K562 (cell line): ENCODE data around the gene OSBPL10. TPM values are rescaled to one million over a fixed set of nuclear protein-coding genes. Genes with fewer than 3 reads are reported as not detected.

Source experiments
- ATAC-seq: fragments of 200-7000 bp; cut with Tn5 transposase; 3 replicates; pipeline ENCODE4 v1.9.1; 2020; ENCODE audit warnings: moderate library complexity
- BruUV-seq: library from RNA; stranded (reverse); fragments of 400-500 nt; replicated peaks from 2 replicates; lab custom pipeline; 2021; lab: Mats Ljungman, UMichigan
- CTCF ChIA-PET: fragments of 300-600 bp; formaldehyde crosslinking; extraction: SDS; loops from one replicate; lab custom pipeline; 2021; ENCODE audit warnings: low intra/inter-chr PET ratio; lab: Yijun Ruan, JAX
- POLR2A ChIA-PET: fragments of 300-600, 350-650 bp; sonication (Branson Sonifier 250); formaldehyde crosslinking; extraction: SDS; loops from one replicate; lab custom pipeline; 2021; ENCODE audit warnings: antibody characterized with exemption, inconsistent platforms; lab: Yijun Ruan, JAX
- DNase-seq, 4 experiments: peaks; one replicate each; pipeline versions ENCODE4 v3.0.0 to v3.0.0-alpha.2; 2011 to 2018; ENCODE audit warnings: low spot score in 3 of 4, mixed read lengths in 3 of 4; ENCODE audit errors: extremely low read depth in 1 of 4
- FAIRE-seq: peaks from 2 replicates; lab custom pipeline; 2011; peaks lifted over from hg19 to GRCh38; lab: Jason Lieb, UNC
- H2AFZ ChIP-seq: 2 replicates; pipeline ENCODE4 v1.6.0; 2011; ENCODE audit warnings: low read depth, low read length, control low read depth, inconsistent platforms
- H3K27ac ChIP-seq: fragments of 200-600 bp; 3 replicates; pipeline ENCODE4 v1.8.0; 2011; ENCODE audit warnings: low read depth, mild to moderate bottlenecking, control low read depth, inconsistent platforms, low read length, moderate library complexity, mixed read lengths; ENCODE audit errors: extremely low read depth
- H3K27me3 ChIP-seq, 2 experiments: fragments of 300-600 bp in 1 of 2; 2 replicates in 1 of 2; 3 replicates in 1 of 2; pipeline versions ENCODE4 v1.6.0 to v1.8.0; 2011; ENCODE audit warnings: inconsistent platforms in 2 of 2, low read length in 2 of 2, mild to moderate bottlenecking in 1 of 2, mixed read lengths in 1 of 2, moderate library complexity in 1 of 2; ENCODE audit not compliant: control insufficient read depth in 2 of 2, insufficient read depth in 2 of 2
- H3K36me3 ChIP-seq: fragments of 300-600 bp; 3 replicates; pipeline ENCODE4 v1.8.0; 2011; ENCODE audit warnings: mild to moderate bottlenecking, low read length, inconsistent platforms; ENCODE audit not compliant: control insufficient read depth, insufficient read depth
- H3K4me1 ChIP-seq, 2 experiments: fragments of 200-600 bp in 1 of 2; replicated peaks in 1 of 2; 2 replicates in 1 of 2; 3 replicates in 1 of 2; pipeline versions ENCODE4 v1.5.1 to v1.8.0; 2011; ENCODE audit warnings: inconsistent platforms in 2 of 2, low read length in 2 of 2, mild to moderate bottlenecking in 1 of 2, mixed read lengths in 1 of 2, moderate library complexity in 1 of 2; ENCODE audit not compliant: control insufficient read depth in 2 of 2, insufficient read depth in 2 of 2
- H3K4me2 ChIP-seq: 2 replicates; pipeline ENCODE4 v1.6.1; 2011; ENCODE audit warnings: low read length, control low read depth, inconsistent platforms, mixed read lengths; ENCODE audit not compliant: insufficient read depth
- H3K4me3 ChIP-seq: fragments of 200-600 bp; sonication (generic), shearing (Covaris generic); 2 replicates; pipeline ENCODE4 v1.5.1; 2016; ENCODE audit warnings: control low read depth, inconsistent platforms
- H3K79me2 ChIP-seq: fragments of 200-600 bp; 3 replicates; pipeline ENCODE4 v1.8.0; 2011; ENCODE audit warnings: low read length, inconsistent platforms; ENCODE audit not compliant: control insufficient read depth, insufficient read depth
- H3K9ac ChIP-seq, 2 experiments: 2 replicates each; pipeline versions ENCODE4 v1.6.0 to v1.6.1; 2011; ENCODE audit warnings: low read depth in 2 of 2, low read length in 2 of 2, control low read depth in 1 of 2, inconsistent platforms in 1 of 2, mild to moderate bottlenecking in 1 of 2, mixed read lengths in 1 of 2; ENCODE audit not compliant: insufficient read depth in 1 of 2
- H3K9me1 ChIP-seq: one replicate; pipeline ENCODE4 v1.6.0; 2011; ENCODE audit warnings: inconsistent platforms, mild to moderate bottlenecking, low read length, moderate library complexity; ENCODE audit not compliant: control insufficient read depth, insufficient read depth
- H3K9me3 ChIP-seq: replicated peaks from 2 replicates; pipeline ENCODE4 v1.5.1; 2011; ENCODE audit warnings: low read depth, low read length, inconsistent platforms; ENCODE audit not compliant: control insufficient read depth, insufficient read depth
- H4K20me1 ChIP-seq: replicated peaks from 2 replicates; pipeline ENCODE4 v1.6.1; 2011; ENCODE audit warnings: low read length, inconsistent platforms, mixed read lengths; ENCODE audit not compliant: control insufficient read depth, insufficient read depth
- AFF1 ChIP-seq, 2 experiments: fragments of 450-650 bp; IDR thresholded peaks; 2 replicates each; pipeline ENCODE4 v1.6.1; 2018; ENCODE audit warnings: mild to moderate bottlenecking in 2 of 2, low read depth in 1 of 2; ENCODE audit not compliant: partially characterized antibody in 2 of 2
- CBX8 ChIP-seq: fragments of 200-600 bp; sonication (generic); IDR thresholded peaks from 2 replicates; pipeline ENCODE4 v1.6.1; 2012; ENCODE audit warnings: borderline replicate concordance, mixed run types, low read depth, mild to moderate bottlenecking, moderate library complexity, mixed read lengths, low read length, control low read depth, inconsistent platforms; ENCODE audit not compliant: poor library complexity, severe bottlenecking; ENCODE audit errors: extremely low read depth
- CREBBP ChIP-seq: IDR thresholded peaks from one replicate; pipeline ENCODE4 v1.6.1; 2012; ENCODE audit warnings: low read depth, mild to moderate bottlenecking, control low read depth, inconsistent platforms, low read length
- CREM ChIP-seq: IDR thresholded peaks from 2 replicates; pipeline ENCODE4 v1.6.1; 2014; ENCODE audit warnings: antibody characterized with exemption, low read depth
- ILK ChIP-seq: fragments of 450-650 bp; IDR thresholded peaks from 2 replicates; pipeline ENCODE4 v1.6.1; 2016; ENCODE audit warnings: missing genetic modification characterization, low read depth, mild to moderate bottlenecking, missing compliant biosample characterization, moderate library complexity, borderline replicate concordance
- MEF2D ChIP-seq: conservative IDR thresholded peaks from 2 replicates; pipeline ENCODE4 v1.6.1; 2016; ENCODE audit warnings: low read depth, missing genetic modification characterization, missing compliant biosample characterization
- MTA3 ChIP-seq: fragments of 450-650 bp; formaldehyde crosslinking; IDR thresholded peaks from 2 replicates; pipeline ENCODE4 v1.6.1; 2017; ENCODE audit warnings: mild to moderate bottlenecking, borderline replicate concordance
- RFX1 ChIP-seq: fragments of 450-650 bp; IDR thresholded peaks from 2 replicates; pipeline ENCODE4 v1.6.1; 2016; ENCODE audit warnings: mild to moderate bottlenecking, moderate library complexity
- RNF2 ChIP-seq: sonication (generic); IDR thresholded peaks from 2 replicates; pipeline ENCODE4 v1.6.1; 2016
- TBP ChIP-seq: optimal IDR thresholded peaks from 2 replicates; pipeline ENCODE3; 2011; ENCODE audit warnings: low read depth, low read length, improper control_type of control experiment
- YY1 ChIP-seq, 3 experiments: IDR thresholded peaks; 2 replicates each; pipeline ENCODE4 v1.6.1; 2011; ENCODE audit warnings: low read length in 2 of 3, mild to moderate bottlenecking in 2 of 3, moderate library complexity in 2 of 3, borderline replicate concordance in 1 of 3, control low read depth in 1 of 3, low read depth in 1 of 3; ENCODE audit not compliant: insufficient read depth in 3 of 3, insufficient replicate concordance in 2 of 3, control insufficient read depth in 1 of 3, insufficient read length in 1 of 3; ENCODE audit errors: extremely low read depth in 1 of 3
- ZNF280B ChIP-seq: fragments of 250-450 bp; sonication (Bioruptor Pico); IDR thresholded peaks from 2 replicates; pipeline ENCODE4 v1.5.1; 2021; ENCODE audit warnings: mild to moderate bottlenecking
- ZNF316 ChIP-seq: fragments of 450-650 bp; IDR thresholded peaks from 2 replicates; pipeline ENCODE4 v1.6.1; 2016
- WGBS: fragments of 100-300 bp; shearing (Covaris generic); methylation state at CpG from one replicate; pipeline ENCODE4 v1.1.6; 2016; ENCODE audit warnings: low coverage, mixed read lengths; ENCODE audit not compliant: insufficient coverage; ENCODE audit errors: missing lambda C conversion rate; 5-methylcytosine and 5-hydroxymethylcytosine counted together
- in situ Hi-C: fragments of 300-500 bp; cut with MboI; formaldehyde crosslinking; loops from 4 replicates; pipeline ENCODE4 v1.15.0; 2018; ENCODE audit warnings: inconsistent platforms, mixed read lengths
- intact Hi-C: fragments of 100-400 bp; cut with micrococcal nuclease; formaldehyde crosslinking; loops from 2 replicates; pipeline ENCODE4 v1.14.2; 2022
- polyA plus RNA-seq, 8 experiments: library from polyadenylated mRNA; depleted of rRNA in 4 of 8; stranded (reverse) in 5 of 8; unstranded in 3 of 8; fragments of >200 nt; fragmentation: Nextera tagmentation in 2 of 8; fragmentation: Illumina TruSeq in 1 of 8; extraction: Ambion mirVana in 2 of 8; extraction: Trizol in 1 of 8; gene quantifications; 2 replicates each; pipeline versions ENCODE4 v1.2.1 to v1.2.3, GENCODE V29; 2011 to 2014; ENCODE audit warnings: inconsistent platforms in 1 of 8, missing spikeins in 1 of 8
- total RNA-seq, 7 experiments: library from RNA; depleted of rRNA in 6 of 7; stranded (reverse); fragments of >200 nt in 6 of 7; fragmentation: Illumina TruSeq in 2 of 7; extraction: Trizol in 2 of 7; gene quantifications; 2 replicates each; pipeline versions ENCODE4 v1.2.1 to v1.2.3, GENCODE V29; 2011 to 2021; ENCODE audit warnings: low replicate concordance in 1 of 7
- TF ChIP-seq, protein P1 (sequence below): sonication (generic); formaldehyde crosslinking; IDR thresholded peaks from 2 replicates; pipeline ENCODE4 v1.4.0; 2020; ENCODE audit warnings: mild to moderate bottlenecking, missing genetic modification reagents

Gene OSBPL10
- total and polyA plus RNA-seq, 9 of the 15 experiments (the other 6 are each of a cell fraction or from before 2014, with no cell fraction given), result 0.03 to 0.19 (median 0.14) TPM; not detected in 2

DNA sequence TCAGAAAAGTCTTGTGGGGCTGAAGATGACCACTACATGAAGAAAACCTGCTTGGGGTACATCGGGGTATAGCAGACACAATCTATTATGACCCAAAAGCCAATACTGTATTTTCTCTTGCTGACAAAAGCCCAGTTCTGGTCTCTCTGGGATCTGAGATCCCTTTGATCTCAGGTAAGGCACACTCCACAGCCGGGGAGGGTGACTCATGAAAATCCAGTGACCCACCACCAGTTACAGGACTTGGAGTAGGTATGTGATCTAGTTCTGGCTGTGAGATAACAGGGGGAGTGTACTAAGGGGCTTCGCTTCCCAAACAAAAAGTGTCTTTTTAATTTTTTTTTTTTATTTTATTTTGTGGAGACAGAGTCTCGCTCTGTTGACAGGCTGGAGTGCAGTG is 255.1 kb downstream of the OSBPL10 start:
- BruUV-seq, result no TSS peak
- intact Hi-C loops (loop anchor here (10.0 kb wide), 1 partner anchor 259 kb away; the partner anchor contains the start of genes OSBPL10 and ZNF860), in situ Hi-C loops (no loop called here)
- no peaks in the 10 kb centered on the region for H3K9me3 ChIP-seq
- ATAC-seq (no peak), DNase-seq (no peak), FAIRE-seq (no peak)
- H3K79me2 ChIP-seq, result no peaks in the 10 kb centered on the region
- no peak overlapping the region for H2AFZ ChIP-seq
- ChIA-PET CTCF (no interaction called here), POLR2A (interaction anchor here (0.9 kb wide), 1 partner anchor 17 kb away, joined by 3 read pairs; no protein-coding TSS in a partner anchor)
- no peaks in the 10 kb centered on the region for H3K36me3 ChIP-seq
- no peak overlapping the region for H3K9ac ChIP-seq
- no peak overlapping the region for H3K4me2 ChIP-seq
- no peak overlapping the region for H3K4me3 ChIP-seq
- H3K27ac ChIP-seq, result no peak overlapping the region
- TF ChIP-seq RFX1 (no peak), TBP (no peak), MTA3 (no peak), CREBBP (no peak), CBX8 (no peak), MEF2D (tag) (no peak), ZNF316 (no peak), ILK (tag) (no peak), AFF1 (IDR thresholded peaks at IDR 0.05; ENCODE audit: low read depth in 1 of 2, partially characterized antibody in 2 of 2) (no peak), ZNF280B (no peak), CREM (no peak), YY1 (IDR thresholded peaks at IDR 0.05; ENCODE audit: borderline replicate concordance in 1 of 3, control insufficient read depth in 1 of 3, extremely low read depth in 1 of 3, insufficient read depth in 3 of 3, insufficient read length in 1 of 3, insufficient replicate concordance in 2 of 3, low read depth in 1 of 3, low read length in 2 of 3) (no peak), RNF2 (no peak)
- TF ChIP-seq, protein P1, sequence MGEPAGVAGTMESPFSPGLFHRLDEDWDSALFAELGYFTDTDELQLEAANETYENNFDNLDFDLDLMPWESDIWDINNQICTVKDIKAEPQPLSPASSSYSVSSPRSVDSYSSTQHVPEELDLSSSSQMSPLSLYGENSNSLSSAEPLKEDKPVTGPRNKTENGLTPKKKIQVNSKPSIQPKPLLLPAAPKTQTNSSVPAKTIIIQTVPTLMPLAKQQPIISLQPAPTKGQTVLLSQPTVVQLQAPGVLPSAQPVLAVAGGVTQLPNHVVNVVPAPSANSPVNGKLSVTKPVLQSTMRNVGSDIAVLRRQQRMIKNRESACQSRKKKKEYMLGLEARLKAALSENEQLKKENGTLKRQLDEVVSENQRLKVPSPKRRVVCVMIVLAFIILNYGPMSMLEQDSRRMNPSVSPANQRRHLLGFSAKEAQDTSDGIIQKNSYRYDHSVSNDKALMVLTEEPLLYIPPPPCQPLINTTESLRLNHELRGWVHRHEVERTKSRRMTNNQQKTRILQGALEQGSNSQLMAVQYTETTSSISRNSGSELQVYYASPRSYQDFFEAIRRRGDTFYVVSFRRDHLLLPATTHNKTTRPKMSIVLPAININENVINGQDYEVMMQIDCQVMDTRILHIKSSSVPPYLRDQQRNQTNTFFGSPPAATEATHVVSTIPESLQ, result no peak
- no peaks in the 10 kb centered on the region for H3K4me1 ChIP-seq
- H3K27me3 ChIP-seq, result peaks cover 3 to 6% of the 10 kb centered on the region in 2 experiments; a peak in 4 of 5 replicates
- 4% methylated on average over 4 of the region's 4 CpGs for whole genome bisulfite sequencing
- no peaks in the 10 kb centered on the region for H4K20me1 ChIP-seq
- no peaks in the 10 kb centered on the region for H3K9me1 ChIP-seq
